ENCODE measurements around the gene P2RX6. TPM values are rescaled to one million over a fixed set of nuclear protein-coding genes. Genes with fewer than 3 reads are reported as not detected.

P2RX6 gene
- total and polyA plus RNA-seq, 2 experiments from 2014 or later, result 1.6 to 2.2 TPM

DNA sequence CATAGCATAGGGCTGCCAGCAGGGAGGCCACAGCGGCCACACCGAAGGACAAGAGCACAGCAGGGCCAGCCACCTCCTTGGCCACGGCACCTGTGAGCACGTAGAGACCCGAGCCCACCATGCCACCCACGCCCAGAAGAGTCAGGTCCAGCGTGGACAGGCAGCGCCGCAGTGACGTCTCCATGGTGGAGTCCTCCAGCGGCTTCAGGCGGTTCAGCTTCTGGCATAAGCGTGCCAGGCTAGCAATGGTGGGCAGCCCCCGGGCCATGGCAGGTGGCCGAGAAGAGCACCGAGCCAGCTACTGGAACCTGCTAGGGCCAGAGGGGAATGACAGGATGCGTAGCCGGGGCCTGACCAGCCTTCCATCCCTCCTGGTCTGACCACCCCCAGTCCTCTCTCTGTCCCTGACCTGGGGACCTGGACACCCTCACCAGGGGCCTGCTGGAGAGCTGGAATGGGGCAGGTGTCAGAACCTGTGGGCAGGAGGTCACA is 16.6 kb downstream of the P2RX6 start:
- H3K27me3 ChIP-seq (replicated peaks; ENCODE audit: insufficient read depth), result 0 out of 2 replicates have a peak, but pooled peaks cover 6% of the 10 kb centered on the region
- H4K20me1 ChIP-seq (ENCODE audit: insufficient read depth), result no peaks in the 10 kb centered on the region
- no peak for DNase-seq
- no peak overlapping the region for H3K4me2 ChIP-seq (ENCODE audit: unreplicated experiment)
- no peaks in the 10 kb centered on the region for H3K36me3 ChIP-seq (ENCODE audit: low read depth)
- no peaks in the 10 kb centered on the region for H3K79me2 ChIP-seq (ENCODE audit: insufficient read depth)
- in situ Hi-C loops (cut with MboI), result no loop called here
- H3K27ac ChIP-seq, result no peak overlapping the region
- no peaks in the 10 kb centered on the region for H3F3A ChIP-seq (ENCODE audit: insufficient read depth)
- TF ChIP-seq EZH2 (IDR thresholded peaks at IDR 0.05; ENCODE audit: insufficient read depth, poor library complexity, severe bottlenecking) (no peak), EZH2phosphoT487 (IDR thresholded peaks at IDR 0.05; ENCODE audit: insufficient read depth, low read depth) (no peak)
- no peak overlapping the region for H3K4me3 ChIP-seq
- no peaks in the 10 kb centered on the region for H3K4me1 ChIP-seq (ENCODE audit: insufficient read depth)
- no peaks in the 10 kb centered on the region for H3K9me3 ChIP-seq (ENCODE audit: low read depth)
- H2AFZ ChIP-seq, result no peak overlapping the region
- no peaks in the 10 kb centered on the region for H3K9me2 ChIP-seq (ENCODE audit: insufficient read depth)
- WGBS, 2 experiments (ENCODE audit: low coverage in 1 of 2, low lambda C conversion rate in 2 of 2, missing lambda C conversion rate in 2 of 2), result 76 to 77% methylated on average over 18 of the region's 18 CpGs
- no peak overlapping the region for H3K9ac ChIP-seq

DNA sequence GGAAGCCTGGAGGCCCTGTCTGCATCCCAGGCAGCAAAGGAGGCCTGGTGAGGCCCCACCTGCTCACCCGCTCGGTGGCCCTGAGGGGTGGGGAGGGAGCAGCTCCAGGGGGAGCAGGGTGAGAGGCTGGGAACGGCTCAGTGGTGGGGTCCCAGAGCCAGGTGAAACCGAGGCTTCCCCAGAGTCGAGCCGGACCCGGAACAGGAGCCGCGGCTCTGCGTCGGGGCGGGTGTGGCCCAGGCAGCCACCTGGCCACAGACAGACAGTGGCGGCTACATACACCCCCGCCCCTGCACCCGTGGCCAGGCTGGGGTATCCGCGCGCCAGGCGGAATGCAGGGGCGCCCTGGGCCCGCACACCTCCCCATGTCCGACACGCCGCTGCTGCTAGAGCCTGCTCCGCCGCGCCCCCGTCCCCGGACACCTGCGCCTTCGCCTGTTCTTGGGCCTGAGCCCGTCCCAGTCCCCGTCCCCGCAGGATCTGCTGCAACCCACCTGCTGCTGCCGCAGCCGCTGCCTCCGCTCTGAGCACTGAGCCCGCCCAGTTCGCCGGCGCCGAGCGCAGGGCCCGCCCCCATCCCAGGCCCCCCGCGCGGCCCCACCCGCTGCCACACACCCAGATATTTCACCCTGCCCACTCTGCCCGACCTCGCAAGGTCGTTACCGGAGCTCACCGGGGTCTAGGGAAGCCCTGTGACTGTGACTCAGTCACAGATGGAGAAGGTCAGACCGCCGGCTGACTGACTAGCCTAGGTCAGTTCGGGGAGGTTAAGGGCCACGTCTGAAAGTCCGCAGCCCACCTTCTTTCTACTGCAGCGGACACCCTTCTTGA is 17.3 kb downstream of the P2RX6 start, which contains the start of gene SLC7A4:
SLC7A4 (minus strand) TSS at position 525 of the 831 bp plus-strand sequence. CDS start 749 bp downstream, outside the sequence.
- no peak for TF ChIP-seq EZH2phosphoT487 (IDR thresholded peaks at IDR 0.05; ENCODE audit: insufficient read depth, low read depth)
- Histone ChIP-seq H3K27me3 (replicated peaks; ENCODE audit: insufficient read depth) (0 out of 2 replicates have a peak, but pooled peaks cover 6% of the 10 kb centered on the region), H3K27ac (no peak within 1 kb of the TSS), H3K4me3 (no peak within 1 kb of the TSS), H3K4me1 (ENCODE audit: insufficient read depth) (peaks cover 1% of the 10 kb centered on the region), H3F3A (ENCODE audit: insufficient read depth) (peaks cover 2% of the 10 kb centered on the region; the same call in 1 of the 2 replicates), H3K9me3 (ENCODE audit: low read depth) (no peaks in the 10 kb centered on the region), H4K20me1 (ENCODE audit: insufficient read depth) (no peaks in the 10 kb centered on the region), H3K9me2 (ENCODE audit: insufficient read depth) (no peaks in the 10 kb centered on the region), H3K9ac (no peak within 1 kb of the TSS), H3K4me2 (ENCODE audit: unreplicated experiment) (no peak within 1 kb of the TSS), H2AFZ (no peak within 1 kb of the TSS), H3K36me3 (ENCODE audit: low read depth) (no peaks in the 10 kb centered on the region), H3K79me2 (ENCODE audit: insufficient read depth) (no peaks in the 10 kb centered on the region)
- in situ Hi-C loops (cut with MboI), result no loop called here
- DNase-seq, result no peak
- 14 to 17% methylated on average over 41 to 47 of the region's 59 CpGs for WGBS, 2 experiments (ENCODE audit: low coverage in 1 of 2, low lambda C conversion rate in 2 of 2, missing lambda C conversion rate in 2 of 2)

DNA sequence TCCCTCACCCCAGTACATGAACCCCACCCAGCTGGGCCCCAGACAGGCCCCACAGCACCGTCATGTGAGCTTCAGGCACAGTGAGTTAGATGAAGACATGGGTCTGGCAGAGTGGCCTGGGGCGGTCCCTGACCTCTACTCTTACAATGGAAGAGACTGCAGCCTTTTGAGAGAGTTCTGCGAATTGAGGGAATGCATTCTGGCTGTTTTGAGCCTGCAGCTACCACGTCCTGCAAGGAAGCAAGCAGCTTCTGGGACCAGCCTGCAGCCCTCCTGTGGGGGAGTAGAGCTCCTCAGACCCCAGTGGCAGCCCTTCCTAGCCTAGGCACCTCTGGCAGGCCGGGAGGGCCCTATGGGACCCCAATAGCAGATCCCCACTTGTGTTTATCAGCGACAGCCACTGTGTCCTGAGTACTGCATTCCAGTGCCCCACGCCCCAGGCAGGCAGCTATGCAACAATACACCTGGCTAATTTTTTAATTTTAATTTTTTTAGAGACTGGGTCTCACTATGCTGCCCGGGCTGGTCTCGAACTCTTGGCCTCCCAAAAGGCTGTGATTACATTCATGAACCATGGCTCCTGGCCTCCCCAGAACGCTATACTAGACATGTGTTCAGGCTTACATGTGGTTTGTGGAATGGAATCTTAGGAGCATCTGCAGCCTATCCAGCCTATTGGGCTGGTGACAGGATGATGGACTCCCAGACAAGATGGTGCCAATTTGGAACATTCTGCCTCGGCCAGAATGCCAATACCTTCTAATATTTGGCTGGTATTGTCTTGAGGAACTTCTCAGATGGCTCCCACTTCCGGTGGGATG is 18.1 kb downstream of the P2RX6 start:
- H3K4me1 ChIP-seq (ENCODE audit: insufficient read depth), result peaks cover 7% of the 10 kb centered on the region
- WGBS, 2 experiments (ENCODE audit: low coverage in 1 of 2, low lambda C conversion rate in 2 of 2, missing lambda C conversion rate in 2 of 2), result 61 to 62% methylated on average over 12 of the region's 12 CpGs
- TF ChIP-seq EZH2 (IDR thresholded peaks at IDR 0.05; ENCODE audit: insufficient read depth, poor library complexity, severe bottlenecking) (no peak), EZH2phosphoT487 (IDR thresholded peaks at IDR 0.05; ENCODE audit: insufficient read depth, low read depth) (no peak)
- no peak overlapping the region for H2AFZ ChIP-seq
- no peak for DNase-seq
- no peak overlapping the region for H3K4me2 ChIP-seq (ENCODE audit: unreplicated experiment)
- in situ Hi-C loops (cut with MboI), result no loop called here
- no peak overlapping the region for H3K27ac ChIP-seq
- H3K4me3 ChIP-seq, result no peak overlapping the region
- 0 out of 2 replicates have a peak, but pooled peaks cover 6% of the 10 kb centered on the region for H3K27me3 ChIP-seq (replicated peaks; ENCODE audit: insufficient read depth)
- peaks cover 8% of the 10 kb centered on the region for H3F3A ChIP-seq (ENCODE audit: insufficient read depth)
- H3K9me2 ChIP-seq (ENCODE audit: insufficient read depth), result no peaks in the 10 kb centered on the region
- H3K36me3 ChIP-seq (ENCODE audit: low read depth), result no peaks in the 10 kb centered on the region
- no peaks in the 10 kb centered on the region for H3K79me2 ChIP-seq (ENCODE audit: insufficient read depth)
- no peaks in the 10 kb centered on the region for H4K20me1 ChIP-seq (ENCODE audit: insufficient read depth)
- H3K9ac ChIP-seq, result no peak overlapping the region
- no peaks in the 10 kb centered on the region for H3K9me3 ChIP-seq (ENCODE audit: low read depth)

DNA sequence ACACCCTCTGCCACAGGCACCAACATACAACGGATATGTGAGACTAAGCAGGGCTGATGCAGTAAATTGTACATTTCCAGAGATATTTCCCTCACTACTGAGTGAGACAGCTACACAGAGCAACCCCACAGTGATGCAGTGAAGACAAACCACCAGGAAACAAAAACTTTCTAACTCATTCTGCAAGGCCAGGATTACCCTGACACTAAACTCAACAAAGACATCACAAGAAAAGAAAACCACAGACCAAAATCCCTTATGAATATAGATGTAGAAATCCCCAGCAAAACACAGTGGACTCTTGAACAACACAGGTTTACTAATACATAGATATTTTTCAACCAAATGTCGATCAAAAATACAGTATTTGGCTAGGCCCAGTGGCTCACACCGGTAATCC is 18.9 kb downstream of the P2RX6 start:
- 68 to 69% methylated on average over 3 of the region's 3 CpGs for WGBS, 2 experiments (ENCODE audit: low coverage in 1 of 2, low lambda C conversion rate in 2 of 2, missing lambda C conversion rate in 2 of 2)
- H3K9ac ChIP-seq, result no peak overlapping the region
- peaks cover 14% of the 10 kb centered on the region for H3F3A ChIP-seq (ENCODE audit: insufficient read depth)
- in situ Hi-C loops (cut with MboI), result no loop called here
- no peak overlapping the region for H3K4me3 ChIP-seq
- 0 out of 2 replicates have a peak, but pooled peaks cover 6% of the 10 kb centered on the region for H3K27me3 ChIP-seq (replicated peaks; ENCODE audit: insufficient read depth)
- H3K9me3 ChIP-seq (ENCODE audit: low read depth), result no peaks in the 10 kb centered on the region
- no peaks in the 10 kb centered on the region for H3K36me3 ChIP-seq (ENCODE audit: low read depth)
- H3K4me1 ChIP-seq (ENCODE audit: insufficient read depth), result peaks cover 14% of the 10 kb centered on the region
- no peak overlapping the region for H3K27ac ChIP-seq
- no peaks in the 10 kb centered on the region for H3K79me2 ChIP-seq (ENCODE audit: insufficient read depth)
- H2AFZ ChIP-seq, result no peak overlapping the region; the same call in 1 of the 2 replicates
- TF ChIP-seq EZH2phosphoT487 (IDR thresholded peaks at IDR 0.05; ENCODE audit: insufficient read depth, low read depth) (no peak), EZH2 (IDR thresholded peaks at IDR 0.05; ENCODE audit: insufficient read depth, poor library complexity, severe bottlenecking) (no peak)
- H3K4me2 ChIP-seq (ENCODE audit: unreplicated experiment), result no peak overlapping the region
- no peaks in the 10 kb centered on the region for H4K20me1 ChIP-seq (ENCODE audit: insufficient read depth)
- no peaks in the 10 kb centered on the region for H3K9me2 ChIP-seq (ENCODE audit: insufficient read depth)
- no peak for DNase-seq
